Liver (tissue), 9 donors: Measurements from ENCODE around the gene OR1D2. TPM values are rescaled to one million over a fixed set of nuclear protein-coding genes. Genes with fewer than 3 reads are reported as not detected.
"Not testable (repeated sequence)": the region's sequence is repeated elsewhere in the genome, so short reads cannot be mapped to it uniquely, and the experiment has no call there.

ENCODE experiments used
- DNase-seq: peaks from one replicate; pipeline ENCODE4 v3.0.0-alpha.2; 2017; ENCODE audit warnings: low spot score
- H3K27ac ChIP-seq, 2 donors: one replicate each; pipeline ENCODE4 v1.7.0; 2013; ENCODE audit warnings: inconsistent platforms in 2 of 2, low read length in 2 of 2, control low read depth in 1 of 2, low read depth in 1 of 2, mild to moderate bottlenecking in 1 of 2
- H3K27me3 ChIP-seq, 4 donors: one replicate each; pipeline versions ENCODE4 v1.6.1 to v1.7.0; 2013; ENCODE audit warnings: low read length in 3 of 4, inconsistent platforms in 1 of 4, mild to moderate bottlenecking in 1 of 4, moderate library complexity in 1 of 4; ENCODE audit not compliant: control insufficient read depth in 4 of 4, insufficient read depth in 4 of 4
- H3K36me3 ChIP-seq, 4 donors: one replicate each; pipeline versions ENCODE4 v1.6.1 to v1.7.0; 2013; ENCODE audit warnings: low read length in 3 of 4, mild to moderate bottlenecking in 3 of 4, low read depth in 1 of 4, moderate library complexity in 1 of 4; ENCODE audit not compliant: control insufficient read depth in 4 of 4, insufficient read depth in 3 of 4
- H3K4me1 ChIP-seq, 4 donors: one replicate each; pipeline versions ENCODE4 v1.6.1 to v1.7.0; 2013; ENCODE audit warnings: low read length in 3 of 4, mild to moderate bottlenecking in 3 of 4, moderate library complexity in 1 of 4; ENCODE audit not compliant: control insufficient read depth in 4 of 4, insufficient read depth in 4 of 4
- H3K4me3 ChIP-seq, 3 donors: one replicate each; pipeline versions ENCODE4 v1.6.1 to v1.7.0; 2013; ENCODE audit warnings: low read length in 3 of 3, control low read depth in 1 of 3, low read depth in 1 of 3, mild to moderate bottlenecking in 1 of 3
- H3K9ac ChIP-seq, 2 donors: one replicate each; pipeline ENCODE4 v1.7.0; 2013; ENCODE audit warnings: low read length in 2 of 2, mild to moderate bottlenecking in 2 of 2, moderate library complexity in 2 of 2, control low read depth in 1 of 2, low read depth in 1 of 2
- H3K9me3 ChIP-seq, 4 donors: one replicate each; pipeline versions ENCODE4 v1.6.1 to v1.7.0; 2013; ENCODE audit warnings: low read length in 3 of 4; ENCODE audit not compliant: control insufficient read depth in 4 of 4
- FOXA2 ChIP-seq: IDR thresholded peaks from 2 replicates; pipeline ENCODE4 v1.6.1; 2016; ENCODE audit warnings: antibody characterized with exemption
- NR2F2 ChIP-seq: IDR thresholded peaks from 2 replicates; pipeline ENCODE4 v1.6.1; 2016; ENCODE audit warnings: antibody characterized with exemption
- RXRA ChIP-seq, 2 donors: IDR thresholded peaks; 2 replicates each; pipeline ENCODE4 v1.6.1; 2017 to 2018; ENCODE audit warnings: antibody characterized with exemption in 2 of 2, mild to moderate bottlenecking in 1 of 2
- YY1 ChIP-seq: IDR thresholded peaks from 2 replicates; pipeline ENCODE4 v1.6.1; 2016; ENCODE audit warnings: antibody characterized with exemption, mild to moderate bottlenecking
- WGBS: extraction: QIAGEN DNeasy Blood & Tissue Kit; methylation state at CpG from one replicate; pipeline ENCODE4 v1.1.7; 2013; 5-methylcytosine and 5-hydroxymethylcytosine counted together
- polyA plus RNA-seq, 2 donors: library from polyadenylated mRNA; stranded (reverse) in 1 of 2; unstranded in 1 of 2; fragments of 200-250 nt in 1 of 2; fragments of >200 nt in 1 of 2; fragmentation: Nextera tagmentation in 1 of 2; extraction: Ambion mirVana in 1 of 2; gene quantifications; one replicate each; pipeline versions ENCODE4 v1.2.1 to v1.2.3, GENCODE V29; 2013 to 2015
- total RNA-seq, 2 donors: library from RNA; depleted of rRNA; stranded (reverse); fragments of >200 nt; gene quantifications; one replicate each; pipeline ENCODE4 v1.2.3, GENCODE V29; 2014
- donor health status: healthy.
- donor health status: healthy.
- donor health status: healthy.
- donor health status: healthy.
- donor health status: healthy.

Gene OR1D2
- total and polyA plus RNA-seq, 4 donors = not detected

DNA sequence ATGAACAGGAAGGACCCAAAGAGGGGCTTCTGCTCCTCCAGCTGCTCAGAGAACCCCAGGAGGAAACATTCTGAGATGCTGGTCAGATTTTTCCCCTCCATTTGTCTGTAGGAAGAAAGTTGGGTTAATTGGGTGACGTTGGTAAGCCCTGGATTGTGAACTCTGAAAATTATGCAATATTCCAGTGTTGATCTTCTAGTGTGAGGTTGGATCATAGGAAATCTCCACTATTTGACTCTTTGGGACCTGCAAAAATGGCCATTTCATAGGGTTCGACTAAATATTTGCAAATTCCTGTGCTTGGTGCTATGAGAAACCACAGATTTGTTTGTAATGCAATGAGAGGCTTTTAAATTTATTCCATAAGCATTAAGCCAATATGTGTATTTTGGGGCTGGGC is 23.2 kb upstream of the OR1D2 start, which contains the start of gene OR1G1:
OR1G1 (minus strand) TSS at position 101 of the 400 bp plus-strand sequence; CDS start at position 101, 0 bp downstream.
- H3K4me1 ChIP-seq = no peaks in the 10 kb centered on the region
- TF ChIP-seq YY1 (no peak), FOXA2 (no peak), NR2F2 (no peak)
- WGBS = 53% methylated on average over 2 of the region's 2 CpGs

DNA sequence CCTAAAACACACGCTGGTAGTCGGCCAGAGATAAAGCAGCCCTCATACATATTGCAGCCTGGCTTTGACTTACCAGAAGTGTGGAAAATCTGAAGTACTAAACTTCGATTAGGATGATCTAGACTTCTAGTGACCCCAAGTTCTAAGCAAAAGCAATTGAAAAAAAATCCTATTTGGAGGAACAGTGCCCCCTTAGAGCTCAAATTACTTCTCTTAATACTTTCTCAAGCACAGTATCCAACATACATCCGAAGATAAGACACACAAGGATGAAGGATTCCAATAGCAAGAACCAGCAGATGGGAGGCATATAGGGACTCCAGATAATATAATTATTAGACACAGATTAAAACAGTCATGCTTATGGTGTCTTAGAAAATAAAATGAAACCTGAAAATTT is 30.4 kb downstream of the OR1D2 start:
- WGBS = 68% methylated on average over 4 of the region's 4 CpGs

More for the DNA sequence above, 23.2 kb upstream of the OR1D2 start, which contains the start of gene OR1G1:
- Histone ChIP-seq H3K9ac (no peak within 1 kb of the TSS), H3K27me3 (peaks cover 0 to 5% (median 1%) of the 10 kb centered on the region in 4 donors), H3K27ac (no peak within 1 kb of the TSS), H3K9me3 (no peaks in the 10 kb centered on the region), H3K4me3 (no peak within 1 kb of the TSS), H3K36me3 (no peaks in the 10 kb centered on the region)
- DNase-seq = no peak

DNA sequence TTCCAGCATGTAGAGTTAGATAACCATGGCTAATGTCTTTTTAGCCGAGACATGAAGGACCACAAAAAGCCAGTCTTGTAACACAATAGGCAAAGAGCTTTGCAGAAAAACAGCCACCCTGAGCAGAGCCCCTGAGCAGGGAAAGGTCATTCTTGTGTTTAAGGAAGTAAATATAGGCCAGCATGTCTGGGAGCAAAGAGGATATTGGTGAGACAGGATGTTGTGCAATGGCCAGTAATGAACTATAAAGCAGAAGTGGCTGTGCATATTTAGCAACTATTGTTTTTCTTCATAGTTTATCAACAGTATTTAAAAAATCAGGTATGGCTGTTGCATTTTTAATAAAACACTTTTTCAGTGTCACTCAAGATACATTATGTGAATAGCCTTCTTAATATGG is 39.0 kb downstream of the OR1D2 start:
- H3K36me3 ChIP-seq, H3K4me1 ChIP-seq, H3K4me3 ChIP-seq, H3K27me3 ChIP-seq, H3K27ac ChIP-seq, H3K9me3 ChIP-seq, DNase-seq, H3K9ac ChIP-seq: not testable (repeated sequence)
- WGBS = no CpG with 5 or more reads among the region's 1 CpG
- peak in 1 of 2 donors; percentile 14 for TF ChIP-seq RXRA (IDR thresholded peaks at IDR 0.05)

More for the DNA sequence above, 30.4 kb downstream of the OR1D2 start:
- H3K4me3 ChIP-seq, DNase-seq, H3K27ac ChIP-seq, H3K36me3 ChIP-seq, H3K9ac ChIP-seq, H3K9me3 ChIP-seq, H3K4me1 ChIP-seq, H3K27me3 ChIP-seq: not testable (repeated sequence)

DNA sequence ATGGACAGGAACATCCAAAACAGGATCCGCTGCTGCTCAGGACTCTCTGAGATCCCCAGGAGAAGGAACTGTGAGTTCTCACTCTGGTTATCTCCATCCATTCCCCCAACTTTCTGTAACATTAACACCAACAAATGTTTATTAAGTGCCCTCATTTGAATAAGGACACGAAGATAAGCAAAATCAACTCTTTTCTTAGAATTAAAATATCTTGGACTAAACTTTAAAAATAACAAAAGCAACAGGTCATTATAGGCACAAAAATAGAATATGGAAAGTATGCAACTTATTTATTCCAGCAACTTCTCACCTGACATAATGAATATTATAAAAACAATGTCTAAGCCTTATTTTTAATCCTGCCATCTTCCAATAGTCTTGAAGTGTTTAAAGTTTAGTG is 40.7 kb downstream of the OR1D2 start, which contains the start of gene OR1D5:
OR1D5 (minus strand) TSS at position 101 of the 400 bp plus-strand sequence; CDS start at position 101, 0 bp downstream.
- H3K36me3 ChIP-seq, H3K4me3 ChIP-seq, H3K27ac ChIP-seq, H3K9me3 ChIP-seq, H3K4me1 ChIP-seq, DNase-seq, H3K27me3 ChIP-seq, H3K9ac ChIP-seq: not testable (repeated sequence)
- WGBS = 76% methylated on average over 2 of the region's 2 CpGs

DNA sequence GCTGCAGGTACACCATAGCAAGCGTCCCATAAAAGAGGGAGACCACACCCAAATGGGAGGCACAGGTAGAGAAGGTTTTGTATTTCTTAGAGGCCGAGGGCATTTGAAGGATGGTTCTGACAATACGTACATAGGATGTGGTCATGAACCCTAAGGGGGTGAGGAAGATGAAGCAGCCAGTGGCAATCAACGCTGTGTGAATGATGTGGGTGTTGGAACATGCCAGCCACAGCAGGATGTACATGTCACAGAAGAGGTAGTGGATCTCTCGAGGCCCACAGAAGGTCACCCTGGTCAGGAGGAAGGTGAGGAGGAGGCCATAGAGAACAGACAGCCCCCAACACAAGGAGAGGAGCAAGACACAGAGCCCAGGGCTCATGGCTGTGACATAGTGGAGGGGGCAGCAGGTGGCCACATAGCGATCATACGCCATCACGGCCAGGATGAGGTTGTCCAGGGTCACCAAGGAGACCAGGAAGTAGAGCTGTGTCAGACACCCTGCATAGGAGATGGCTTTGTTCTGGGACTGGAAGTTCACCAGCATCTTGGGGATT is 41.3 kb downstream of the OR1D2 start:
- WGBS = 82% methylated on average over 8 of the region's 8 CpGs
- H3K4me3 ChIP-seq, H3K4me1 ChIP-seq, H3K9me3 ChIP-seq, H3K9ac ChIP-seq, H3K27ac ChIP-seq, H3K27me3 ChIP-seq, DNase-seq, H3K36me3 ChIP-seq: not testable (repeated sequence)

DNA sequence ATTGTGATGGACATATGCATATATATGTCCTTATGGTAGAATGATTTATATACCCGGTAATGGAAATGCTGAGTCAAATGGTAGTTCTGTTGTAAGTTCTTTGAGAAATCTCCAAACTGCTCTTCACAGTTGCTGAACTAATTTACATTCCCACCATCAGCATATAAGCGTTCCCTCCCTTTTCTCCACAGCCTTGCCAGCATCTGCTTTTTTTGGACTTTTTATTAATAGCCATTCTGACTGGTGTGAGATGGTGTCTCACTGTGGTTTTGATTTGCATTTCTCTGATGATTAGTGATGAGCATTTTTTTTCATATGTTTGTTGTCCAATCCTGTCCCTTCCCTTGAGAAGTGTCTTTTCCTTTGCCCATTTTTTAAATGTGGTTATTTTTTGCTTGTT is 49.4 kb downstream of the OR1D2 start:
- H3K36me3 ChIP-seq, H3K4me3 ChIP-seq, H3K27me3 ChIP-seq, H3K9ac ChIP-seq, DNase-seq, H3K9me3 ChIP-seq, H3K27ac ChIP-seq, H3K4me1 ChIP-seq: not testable (repeated sequence)
- 93% methylated on average over 1 of the region's 2 CpGs for WGBS
